Kidney epithelial cell (primary cell): ENCODE results near the gene SNTG2. TPM values are rescaled to one million over a fixed set of nuclear protein-coding genes. Genes with fewer than 3 reads are reported as not detected.
A peak's percentile ranks its signal among the peaks of the same experiment; 100 is the strongest.

ENCODE experiments used
- DNase-seq: peaks from one replicate; pipeline ENCODE4 v3.0.0-alpha.2; 2010; ENCODE audit warnings: low read depth
- H3K27me3 ChIP-seq: 2 replicates; pipeline ENCODE4 v1.6.0; 2011; ENCODE audit warnings: low read length; ENCODE audit not compliant: control insufficient read depth, insufficient read depth
- H3K36me3 ChIP-seq: 2 replicates; pipeline ENCODE4 v1.5.1; 2011; ENCODE audit warnings: low read length; ENCODE audit not compliant: control insufficient read depth, insufficient read depth
- H3K4me3 ChIP-seq: 2 replicates; pipeline ENCODE4 v1.5.1; 2011; ENCODE audit warnings: low read depth, mild to moderate bottlenecking, control low read depth, low read length
- CTCF ChIP-seq: IDR thresholded peaks from 2 replicates; pipeline ENCODE4 v1.5.1; 2011; ENCODE audit warnings: mild to moderate bottlenecking, moderate library complexity, low read length, control low read depth, inconsistent platforms; ENCODE audit not compliant: insufficient read depth, poor library complexity, severe bottlenecking
- total RNA-seq: library from RNA; depleted of rRNA; stranded (reverse); fragments of >200 nt; gene quantifications from 2 replicates; pipeline ENCODE4 v1.2.3, GENCODE V29; 2015

SNTG2 gene
- total RNA-seq = 0.38 and 0.68 TPM in 2 replicates

- no peak for TF ChIP-seq CTCF
- no peak for DNase-seq
- peak within 1 kb of the TSS; percentile 58 for H3K4me3 ChIP-seq
- H3K27me3 ChIP-seq = peaks cover 17% of the 10 kb centered on the region
- no peaks in the 10 kb centered on the region for H3K36me3 ChIP-seq
Measured at GRCh38 chr2:950080-950966, at the start of gene SNTG2. TSS of gene SNTG2 (plus strand) at chr2:950849. CDS start at chr2:950997, 148 bp downstream.

GRCh38 chr2:902584-902983, 48.1 kb upstream of the SNTG2 start:
- no peaks in the 10 kb centered on the region for H3K36me3 ChIP-seq
- no peak overlapping the region for H3K4me3 ChIP-seq
- TF ChIP-seq CTCF = no peak
- H3K27me3 ChIP-seq = no peaks in the 10 kb centered on the region
- DNase-seq = no peak

GRCh38 chr2:903223-903900, 47.3 kb upstream of the SNTG2 start:
- H3K36me3 ChIP-seq = no peaks in the 10 kb centered on the region
- no peak for DNase-seq
- peak; percentile 4 for TF ChIP-seq CTCF
- no peaks in the 10 kb centered on the region for H3K27me3 ChIP-seq
- H3K4me3 ChIP-seq = no peak overlapping the region

GRCh38 chr2:904246-905024, 46.2 kb upstream of the SNTG2 start:
- no peak overlapping the region for H3K4me3 ChIP-seq
- DNase-seq = no peak
- TF ChIP-seq CTCF = no peak
- no peaks in the 10 kb centered on the region for H3K27me3 ChIP-seq
- no peaks in the 10 kb centered on the region for H3K36me3 ChIP-seq

GRCh38 chr2:905091-905832, 45.4 kb upstream of the SNTG2 start:
- Histone ChIP-seq H3K27me3 (no peaks in the 10 kb centered on the region), H3K36me3 (no peaks in the 10 kb centered on the region), H3K4me3 (no peak overlapping the region)
- TF ChIP-seq CTCF = no peak
- no peak for DNase-seq
